Left lung (tissue), 10 donors: Measurements from ENCODE around the gene PRKAR2A. TPM values are rescaled to one million over a fixed set of nuclear protein-coding genes. Genes with fewer than 3 reads are reported as not detected.
A peak's percentile ranks its signal among the peaks of the same experiment; 100 is the strongest.
"Not testable (repeated sequence)": the region's sequence is repeated elsewhere in the genome, so short reads cannot be mapped to it uniquely, and the experiment has no call there.

ENCODE experiments used
- ATAC-seq: fragments of 200-7000 bp; cut with Tn5 transposase; one replicate; pipeline ENCODE4 v1.9.1; 2020; ENCODE audit warnings: moderate library complexity
- DNase-seq, 4 donors: peaks; one replicate each; pipeline ENCODE4 v3.0.0-alpha.2; 2013 to 2020
- H3K27ac ChIP-seq, 2 donors: fragments of 200-600 bp; sonication (generic) in 1 of 2; one replicate each; pipeline versions ENCODE4 v1.5.0 to v1.8.0; 2020 to 2021
- H3K27me3 ChIP-seq, 2 donors: fragments of 200-600 bp; sonication (generic) in 1 of 2; one replicate each; pipeline versions ENCODE4 v1.5.0 to v1.8.0; 2020 to 2021
- H3K36me3 ChIP-seq, 2 donors: fragments of 200-600 bp; sonication (generic) in 1 of 2; one replicate each; pipeline versions ENCODE4 v1.5.0 to v1.8.0; 2020 to 2021
- H3K4me1 ChIP-seq, 2 donors: fragments of 200-600 bp; one replicate each; pipeline ENCODE4 v1.8.0; 2021
- H3K4me3 ChIP-seq, 2 donors: fragments of 200-600 bp; sonication (generic) in 1 of 2; one replicate each; pipeline versions ENCODE4 v1.5.0 to v1.8.0; 2020 to 2021; ENCODE audit warnings: mild to moderate bottlenecking in 1 of 2
- H3K9me3 ChIP-seq, 2 donors: fragments of 200-600 bp; sonication (generic) in 1 of 2; one replicate each; pipeline versions ENCODE4 v1.5.0 to v1.8.0; 2020 to 2021
- CTCF ChIP-seq, 2 donors: fragments of 200-600 bp; sonication (generic) in 1 of 2; IDR thresholded peaks; one replicate each; pipeline versions ENCODE4 v1.5.0 to v1.8.0; 2021; ENCODE audit warnings: antibody characterized with exemption in 2 of 2
- intact Hi-C, 2 donors: fragments of 100-400 bp; cut with DNase I; formaldehyde crosslinking; loops; one replicate each; pipeline versions ENCODE4 v1.11.2 to v1.14.2; 2022
- polyA plus RNA-seq, 6 donors: library from polyadenylated mRNA; unstranded; fragments of 120-200 nt; gene quantifications; one replicate each; pipeline ENCODE4 v1.2.1, GENCODE V29; 2013; ENCODE audit not compliant: insufficient read length in 6 of 6
- total RNA-seq, 2 donors: library from RNA; stranded (reverse); fragmentation: NEBNext Ultra II Directional; extraction: Animal tissue kit (Norgen Biotek cat#: 25700); gene quantifications; one replicate each; pipeline ENCODE4 v1.2.1, GENCODE V29; 2021
- donor health status: DM: no; HTN: yes; CAD: no.
- donor health status: DM: no; HTN: no; CAD: no.

PRKAR2A gene
- total and polyA plus RNA-seq, 8 donors, result 29.4 to 58.1 (median 34.6) TPM

GRCh38 chr3:48783304-48783703, 64.4 kb downstream of the PRKAR2A start:
- TF ChIP-seq CTCF (IDR thresholded peaks at IDR 0.05), result no peak
- ATAC-seq (no peak), DNase-seq (no peak)
- Histone ChIP-seq H3K36me3 (peaks cover 0 to 47% of the 10 kb centered on the region in 2 donors), H3K9me3 (no peaks in the 10 kb centered on the region), H3K4me1 (no peaks in the 10 kb centered on the region), H3K27ac (no peak overlapping the region), H3K27me3 (no peaks in the 10 kb centered on the region), H3K4me3 (no peak overlapping the region)
- intact Hi-C loops, result no loop called here

- H3K27me3 ChIP-seq, result no peaks in the 10 kb centered on the region
- intact Hi-C loops, result no loop called here
- DNase-seq (no peak), ATAC-seq (no peak)
- no peaks in the 10 kb centered on the region for H3K4me1 ChIP-seq
- no peak for TF ChIP-seq CTCF (IDR thresholded peaks at IDR 0.05)
- no peak overlapping the region for H3K27ac ChIP-seq
- no peaks in the 10 kb centered on the region for H3K9me3 ChIP-seq
- no peak overlapping the region for H3K4me3 ChIP-seq
- peaks cover 0 to 59% of the 10 kb centered on the region in 2 donors for H3K36me3 ChIP-seq
Measured at GRCh38 chr3:48782046-48782445, 65.6 kb downstream of the PRKAR2A start.

- ATAC-seq, H3K9me3 ChIP-seq, DNase-seq, H3K4me1 ChIP-seq, H3K27ac ChIP-seq, H3K4me3 ChIP-seq, intact Hi-C loops, H3K27me3 ChIP-seq: not testable (repeated sequence)
- H3K36me3 ChIP-seq, result peaks cover 0 to 70% of the 10 kb centered on the region in 2 donors
Measured at GRCh38 chr3:48778565-48778964, 69.1 kb downstream of the PRKAR2A start.

DNA sequence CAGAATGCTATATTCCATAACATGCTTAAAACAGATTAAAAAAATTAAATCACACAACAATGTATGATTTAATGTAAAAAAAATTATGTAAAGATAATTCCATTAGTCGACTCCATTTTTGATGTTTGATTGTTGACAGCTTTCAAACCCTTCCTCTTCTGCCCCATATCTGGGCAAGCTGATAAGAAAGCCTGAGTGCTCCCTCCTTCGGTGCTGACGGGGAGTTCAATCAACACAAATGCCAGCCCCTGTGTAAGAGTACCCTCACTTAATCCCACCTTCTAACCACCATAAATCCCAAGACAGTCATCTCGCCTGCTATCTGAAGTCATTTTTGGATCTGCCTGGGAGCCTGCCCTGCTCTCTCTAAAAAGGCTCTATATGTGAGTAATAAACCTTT, 70.8 kb downstream of the PRKAR2A start:
- intact Hi-C loops, result no loop called here
- Histone ChIP-seq H3K27ac (no peak overlapping the region), H3K4me1 (no peaks in the 10 kb centered on the region), H3K36me3 (peaks cover 0 to 67% of the 10 kb centered on the region in 2 donors), H3K4me3 (no peak overlapping the region), H3K27me3 (no peaks in the 10 kb centered on the region), H3K9me3 (no peaks in the 10 kb centered on the region)
- TF ChIP-seq CTCF (IDR thresholded peaks at IDR 0.05), result no peak
- ATAC-seq (no peak), DNase-seq (no peak)

DNA sequence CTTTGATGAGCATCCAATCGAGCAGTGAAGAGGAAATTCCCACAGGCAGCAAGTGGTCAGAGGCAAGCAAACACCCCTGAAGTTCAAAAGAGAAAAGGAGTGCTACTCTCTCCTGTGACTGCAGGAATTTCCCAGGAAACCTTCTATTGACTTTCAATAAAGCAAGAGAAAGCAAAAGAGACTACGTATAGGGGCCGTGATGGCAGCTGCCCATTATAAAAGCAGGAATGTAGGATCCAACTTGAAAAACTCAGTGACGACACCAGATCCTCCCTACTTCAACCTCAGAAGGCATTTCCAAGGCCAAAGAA, 77.5 kb downstream of the PRKAR2A start:
- H3K27me3 ChIP-seq, result no peaks in the 10 kb centered on the region
- intact Hi-C loops, result no loop called here
- no peak for DNase-seq
- no peak for ATAC-seq
- peak overlapping the region in 1 of 2 donors; percentile 46 for H3K27ac ChIP-seq
- TF ChIP-seq CTCF (IDR thresholded peaks at IDR 0.05), result no peak
- H3K4me1 ChIP-seq, result peaks cover 0 to 11% of the 10 kb centered on the region in 2 donors
- no peak overlapping the region for H3K4me3 ChIP-seq
- no peaks in the 10 kb centered on the region for H3K9me3 ChIP-seq
- peaks cover 0 to 58% of the 10 kb centered on the region in 2 donors for H3K36me3 ChIP-seq

DNA sequence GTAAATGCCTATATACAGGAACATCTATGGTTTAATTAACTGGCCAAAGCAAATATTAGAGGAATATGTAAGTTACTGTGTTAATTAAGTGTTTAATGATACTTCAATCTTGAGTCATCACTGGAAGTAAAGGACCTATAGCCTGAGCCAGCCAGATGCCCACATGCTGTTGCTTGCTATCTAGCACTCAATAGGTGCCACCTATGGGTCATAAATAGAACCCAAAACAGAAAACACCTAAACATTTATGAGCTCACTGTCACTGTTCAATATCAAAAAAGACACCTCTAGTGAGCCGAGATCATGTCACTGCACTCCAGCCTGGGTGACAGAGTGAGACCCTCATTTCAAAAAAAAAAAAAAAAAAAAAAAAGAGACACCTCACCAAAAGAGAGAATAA, 82.3 kb downstream of the PRKAR2A start:
- Histone ChIP-seq H3K27me3 (no peaks in the 10 kb centered on the region), H3K36me3 (peaks cover 0 to 52% of the 10 kb centered on the region in 2 donors), H3K27ac (no peak overlapping the region), H3K9me3 (no peaks in the 10 kb centered on the region), H3K4me3 (no peak overlapping the region), H3K4me1 (peaks cover 0 to 19% of the 10 kb centered on the region in 2 donors)
- peak; percentile 18 for ATAC-seq
- no peak for TF ChIP-seq CTCF (IDR thresholded peaks at IDR 0.05)
- DNase-seq, result peak in 1 of 4 donors; percentile 17
- intact Hi-C loops, result no loop called here
